Stimulated activated CD4-positive, alpha-beta T cell treated with anti-CD3 and anti-CD28 coated beads, Interleukin-15, amount 100 ng/mL, for 1 hour (primary cell): ENCODE data around the gene RREB1.
"Not testable (repeated sequence)": the region's sequence is repeated elsewhere in the genome, so short reads cannot be mapped to it uniquely, and the experiment has no call there.

ENCODE experiments used
- DNase-seq, 2 donors: peaks; one replicate each; pipeline ENCODE4 v3.0.0-alpha.2; 2020; ENCODE audit warnings: low read depth in 1 of 2, low spot score in 1 of 2

RREB1 gene

GRCh38 chr6:7144872-7145584 lies 37.3 kb downstream of the RREB1 start:
- no peak for DNase-seq

- DNase-seq: no peak
Measured at GRCh38 chr6:7145585-7145884, 37.8 kb downstream of the RREB1 start.

GRCh38 chr6:7145885-7146828 lies 38.4 kb downstream of the RREB1 start:
- DNase-seq: no peak

- DNase-seq: no peak
Measured at GRCh38 chr6:7147051-7147671, 39.4 kb downstream of the RREB1 start.

GRCh38 chr6:7148100-7148822 lies 40.5 kb downstream of the RREB1 start:
- DNase-seq: no peak

- no peak for DNase-seq
Measured at GRCh38 chr6:7150381-7151064, 42.8 kb downstream of the RREB1 start.

GRCh38 chr6:7151381-7151780 lies 43.6 kb downstream of the RREB1 start:
- DNase-seq: no peak

- DNase-seq: no peak
Measured at GRCh38 chr6:7152462-7152861, 44.7 kb downstream of the RREB1 start.

GRCh38 chr6:7153789-7154188 lies 46.0 kb downstream of the RREB1 start:
- no peak for DNase-seq

GRCh38 chr6:7154341-7155139 lies 46.8 kb downstream of the RREB1 start:
- no peak for DNase-seq

GRCh38 chr6:7155871-7156579 lies 48.3 kb downstream of the RREB1 start:
- no peak for DNase-seq

GRCh38 chr6:7156643-7157278 lies 49.0 kb downstream of the RREB1 start:
- no peak for DNase-seq

GRCh38 chr6:7157307-7157706 lies 49.5 kb downstream of the RREB1 start:
- DNase-seq: not testable (repeated sequence)

- no peak for DNase-seq
Measured at GRCh38 chr6:7157752-7158616, 50.2 kb downstream of the RREB1 start.

- DNase-seq: no peak
Measured at GRCh38 chr6:7159790-7160525, 52.2 kb downstream of the RREB1 start.

- no peak for DNase-seq
Measured at GRCh38 chr6:7161253-7161623, 53.5 kb downstream of the RREB1 start.

- no peak for DNase-seq
Measured at GRCh38 chr6:7161845-7162244, 54.1 kb downstream of the RREB1 start.
